ENCODE data around the gene OPN3. TPM values are rescaled to one million over a fixed set of nuclear protein-coding genes. Genes with fewer than 3 reads are reported as not detected.

Gene OPN3
- total and polyA plus RNA-seq, 2 donors (not counting 3 experiments of a cell fraction or from before 2014, with no cell fraction given) = 16.1 to 23.9 TPM

DNA sequence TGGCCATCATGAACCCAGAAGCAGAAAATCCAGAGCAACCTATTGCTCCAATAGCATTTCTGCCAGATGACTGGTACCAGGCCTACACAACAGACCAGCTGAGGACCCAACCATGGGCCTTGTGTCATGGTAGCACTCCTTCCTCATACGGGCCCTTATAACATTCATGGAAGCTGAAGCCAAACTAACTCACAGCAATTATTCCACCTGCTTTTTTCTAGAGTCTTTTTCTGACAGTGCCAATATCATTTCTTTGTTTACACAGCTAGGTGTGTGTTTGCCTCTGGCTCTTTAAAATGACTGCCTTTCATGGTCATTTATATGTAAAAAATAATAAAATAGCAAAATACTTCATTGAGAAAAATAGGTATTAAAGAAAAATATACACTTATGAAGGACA lies 8.0 kb upstream of the OPN3 start:
- FAIRE-seq = no peak
- CTCF ChIA-PET = no interaction called here

More for the DNA sequence above, 8.0 kb upstream of the OPN3 start:
- H3K36me3 ChIP-seq (ENCODE audit: control insufficient read depth in 2 of 2, extremely low read depth in 1 of 2, insufficient read depth in 2 of 2, low read length in 2 of 2) = no peaks in the 10 kb centered on the region
- no TSS peak for BruUV-seq (replicated peaks)
- no peak overlapping the region for H2AFZ ChIP-seq (ENCODE audit: low read depth, low read length)
- no peaks in the 10 kb centered on the region for H3K9me1 ChIP-seq (replicated peaks; ENCODE audit: control insufficient read depth, extremely low read depth, insufficient read depth, low read length)
- TF ChIP-seq JUN (IDR thresholded peaks at IDR 0.05; ENCODE audit: borderline replicate concordance, insufficient read depth, insufficient read length, low read depth) (no peak), FOS (IDR thresholded peaks at IDR 0.05; ENCODE audit: borderline replicate concordance, insufficient read depth, low read length) (no peak), POLR2AphosphoS5 (IDR thresholded peaks at IDR 0.05; ENCODE audit: insufficient read depth, low read depth, low read length) (no peak), EZH2 (IDR thresholded peaks at IDR 0.05; ENCODE audit: borderline replicate concordance, low read depth, low read length, severe bottlenecking) (no peak), POLR2A (IDR thresholded peaks at IDR 0.05; ENCODE audit: low read depth, low read length) (no peak), MYC (IDR thresholded peaks at IDR 0.05; ENCODE audit: low read depth, low read length) (no peak), GATA2 (IDR thresholded peaks at IDR 0.05; ENCODE audit: insufficient read depth, insufficient read length, low read depth, low read length) (no peak)
- TF ChIP-seq, protein P1, sequence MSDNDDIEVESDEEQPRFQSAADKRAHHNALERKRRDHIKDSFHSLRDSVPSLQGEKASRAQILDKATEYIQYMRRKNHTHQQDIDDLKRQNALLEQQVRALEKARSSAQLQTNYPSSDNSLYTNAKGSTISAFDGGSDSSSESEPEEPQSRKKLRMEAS (IDR thresholded peaks at IDR 0.05; ENCODE audit: insufficient read depth, insufficient read length) = no peak
- TF ChIP-seq, protein P2, sequence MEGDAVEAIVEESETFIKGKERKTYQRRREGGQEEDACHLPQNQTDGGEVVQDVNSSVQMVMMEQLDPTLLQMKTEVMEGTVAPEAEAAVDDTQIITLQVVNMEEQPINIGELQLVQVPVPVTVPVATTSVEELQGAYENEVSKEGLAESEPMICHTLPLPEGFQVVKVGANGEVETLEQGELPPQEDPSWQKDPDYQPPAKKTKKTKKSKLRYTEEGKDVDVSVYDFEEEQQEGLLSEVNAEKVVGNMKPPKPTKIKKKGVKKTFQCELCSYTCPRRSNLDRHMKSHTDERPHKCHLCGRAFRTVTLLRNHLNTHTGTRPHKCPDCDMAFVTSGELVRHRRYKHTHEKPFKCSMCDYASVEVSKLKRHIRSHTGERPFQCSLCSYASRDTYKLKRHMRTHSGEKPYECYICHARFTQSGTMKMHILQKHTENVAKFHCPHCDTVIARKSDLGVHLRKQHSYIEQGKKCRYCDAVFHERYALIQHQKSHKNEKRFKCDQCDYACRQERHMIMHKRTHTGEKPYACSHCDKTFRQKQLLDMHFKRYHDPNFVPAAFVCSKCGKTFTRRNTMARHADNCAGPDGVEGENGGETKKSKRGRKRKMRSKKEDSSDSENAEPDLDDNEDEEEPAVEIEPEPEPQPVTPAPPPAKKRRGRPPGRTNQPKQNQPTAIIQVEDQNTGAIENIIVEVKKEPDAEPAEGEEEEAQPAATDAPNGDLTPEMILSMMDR (IDR thresholded peaks at IDR 0.05; ENCODE audit: extremely low read depth in 1 of 2, insufficient read depth in 1 of 2, low read depth in 1 of 2, low read length in 2 of 2) = no peak
- no peak overlapping the region for H3K9ac ChIP-seq (replicated peaks; ENCODE audit: extremely low read depth, insufficient read depth, low read length)
- no peak for DNase-seq (ENCODE audit: low read depth, low spot score)
- POLR2A ChIA-PET = no interaction called here
- intact Hi-C loops (cut with micrococcal nuclease) (no loop called here), dilution Hi-C loops (cut with MboI; ENCODE audit: extremely low pct_ligation_motif_present, low sequenced_read_pairs) (no loop called here)
- H4K20me1 ChIP-seq (replicated peaks; ENCODE audit: control insufficient read depth, extremely low read depth, insufficient read depth, low read length) = no peaks in the 10 kb centered on the region
- no peaks in the 10 kb centered on the region for H3K79me2 ChIP-seq (ENCODE audit: control insufficient read depth, insufficient read depth, low read length)
- H3K4me2 ChIP-seq (ENCODE audit: insufficient read depth, low read length) = no peak overlapping the region
- H3K4me1 ChIP-seq (ENCODE audit: control insufficient read depth, extremely low read depth, insufficient read depth, low read length) = no peaks in the 10 kb centered on the region
- no peaks in the 10 kb centered on the region for H3K9me3 ChIP-seq (replicated peaks; ENCODE audit: control insufficient read depth, insufficient read depth, low read length)
- H3K4me3 ChIP-seq (replicated peaks in 1 of 3; ENCODE audit: insufficient read depth in 1 of 3, low read depth in 1 of 3, low read length in 3 of 3) = no peak overlapping the region
- no peak overlapping the region for H3K27ac ChIP-seq (ENCODE audit: insufficient read depth, low read depth, low read length)
- no peaks in the 10 kb centered on the region for H3K27me3 ChIP-seq (ENCODE audit: control insufficient read depth in 2 of 2, insufficient read depth in 2 of 2, low read length in 2 of 2)
